HG03025 (cell line): ENCODE results near the gene ANKRD39.

Experiments
- ATAC-seq: cut with Tn5 transposase; IDR thresholded peaks from one replicate; pipeline ENCODE4 v1.9.1; 2021; ENCODE audit warnings: mild to moderate bottlenecking, moderate library complexity; ENCODE audit not compliant: unreplicated experiment, low FRiP score

Gene ANKRD39

GRCh38 chr2:96860065-96861029 is 2.5 kb upstream of the ANKRD39 start:
- no peak for ATAC-seq

DNA sequence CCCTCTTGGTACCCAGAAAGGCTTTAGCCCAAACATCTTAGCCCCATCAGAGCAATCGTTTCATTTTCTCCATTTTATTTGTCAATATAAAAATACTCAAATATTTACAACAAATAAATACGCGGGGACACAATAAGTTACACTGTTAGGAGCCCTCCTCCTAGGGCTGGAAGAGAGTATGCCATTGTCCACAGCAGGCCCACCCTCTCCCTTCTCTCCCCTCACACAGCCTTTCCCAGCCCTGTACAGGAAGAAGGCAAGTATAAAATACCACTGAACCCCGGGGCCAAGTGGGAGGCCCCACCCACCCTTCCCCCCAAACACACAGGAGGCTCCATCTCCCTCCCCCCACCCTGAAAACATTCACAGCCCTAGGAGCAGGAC is 1.9 kb upstream of the ANKRD39 start:
- no peak for ATAC-seq

DNA sequence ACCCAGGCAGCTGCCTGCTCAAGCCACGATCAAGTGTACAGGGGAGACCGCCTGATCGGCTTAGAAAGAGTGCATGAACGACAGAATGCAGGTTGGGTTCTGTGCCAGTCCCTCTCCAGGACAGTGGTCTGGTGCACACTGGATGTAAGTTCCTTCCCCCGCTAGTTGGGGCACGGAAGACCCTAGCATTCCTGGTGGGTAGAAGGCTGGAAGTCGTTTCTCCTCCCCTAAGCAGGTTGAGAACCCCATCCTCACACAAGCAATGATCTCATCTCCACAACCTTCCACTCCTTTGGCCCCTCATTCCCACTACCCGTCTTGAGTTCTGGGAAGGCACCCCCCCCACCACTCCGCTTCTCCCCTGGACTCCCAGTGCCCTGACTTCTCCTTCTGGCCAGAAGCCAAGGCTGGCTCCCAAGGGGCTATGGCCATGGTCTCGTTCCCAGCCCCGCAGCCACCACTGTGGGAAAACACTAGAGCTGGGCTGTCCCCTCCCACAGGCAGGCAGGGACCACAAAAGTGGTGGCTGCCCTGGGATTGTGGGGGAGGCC is 1.4 kb upstream of the ANKRD39 start:
- no peak for ATAC-seq

- ATAC-seq, result no peak
Observed at GRCh38 chr2:96856776-96857666, 795 bp downstream of the ANKRD39 start.

- ATAC-seq, result no peak
Observed at GRCh38 chr2:96853321-96853720, 4.5 kb downstream of the ANKRD39 start.

DNA sequence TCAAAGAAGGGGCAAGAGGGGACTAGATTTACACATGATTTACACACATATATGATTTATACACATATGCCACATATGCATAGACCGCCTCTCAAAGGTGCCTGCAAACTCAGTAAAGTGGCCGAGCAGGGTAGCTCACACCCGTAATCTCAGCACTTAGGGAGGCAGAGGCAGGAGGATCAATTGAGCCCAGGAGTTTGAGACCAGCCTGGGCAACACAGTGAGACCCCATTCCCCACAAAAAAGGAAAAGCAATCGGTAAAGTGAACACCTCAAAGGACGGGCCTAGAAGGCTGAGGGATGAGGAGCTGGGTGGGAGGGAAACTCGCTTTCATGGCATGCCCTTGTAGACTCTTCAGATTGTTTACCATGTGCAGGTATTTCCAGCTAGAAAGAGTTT is 5.1 kb downstream of the ANKRD39 start:
- no peak for ATAC-seq

- no peak for ATAC-seq
Observed at GRCh38 chr2:96848264-96848663, 9.6 kb downstream of the ANKRD39 start.

DNA sequence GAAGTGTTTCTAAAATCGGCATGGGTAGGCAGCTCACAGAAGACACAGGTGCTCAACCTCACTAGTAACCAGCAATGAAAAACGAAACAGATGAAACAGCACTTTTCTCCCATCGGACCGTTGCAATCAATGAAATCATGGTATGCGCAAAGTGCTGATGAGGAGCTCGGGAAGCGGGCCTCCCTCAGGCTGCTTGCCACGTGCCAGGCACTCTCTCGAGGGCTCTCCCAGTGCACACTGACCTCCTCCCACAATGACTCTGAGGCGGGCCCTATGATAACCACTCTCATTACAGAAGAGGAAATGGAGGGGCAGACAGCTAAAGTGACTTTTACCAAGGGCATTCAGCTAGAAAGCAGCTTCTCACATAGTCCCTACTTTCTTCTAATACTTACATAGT is 10.2 kb downstream of the ANKRD39 start:
- no peak for ATAC-seq

DNA sequence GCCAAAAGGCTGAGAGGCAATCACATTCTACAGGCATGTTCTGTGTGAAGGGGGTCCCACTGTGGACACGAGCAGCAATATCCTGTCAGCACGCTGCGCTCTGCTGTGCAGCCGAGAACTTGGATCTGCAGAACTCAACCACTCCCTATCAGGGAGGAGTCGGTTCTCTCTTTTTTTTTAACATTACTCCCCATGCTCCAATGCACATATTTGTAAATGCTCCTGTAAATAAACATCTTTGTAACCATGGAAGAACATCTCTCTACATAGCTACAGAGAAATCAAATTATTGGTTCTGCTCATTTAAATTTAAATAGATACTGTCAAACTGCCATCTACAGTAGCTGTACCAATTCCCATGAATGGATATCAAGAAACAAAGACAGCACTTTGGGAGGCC is 11.0 kb downstream of the ANKRD39 start:
- ATAC-seq, result no peak

- no peak for ATAC-seq
Observed at GRCh38 chr2:96844405-96844808, 13.4 kb downstream of the ANKRD39 start.

- no peak for ATAC-seq
Observed at GRCh38 chr2:96843538-96844268, 14.1 kb downstream of the ANKRD39 start, which contains the start of gene ANKRD23. ANKRD23 (minus strand) TSS chr2:96844021; CDS start chr2:96843992, 29 bp downstream.

GRCh38 chr2:96842600-96842999 is 15.2 kb downstream of the ANKRD39 start:
- ATAC-seq, result no peak

DNA sequence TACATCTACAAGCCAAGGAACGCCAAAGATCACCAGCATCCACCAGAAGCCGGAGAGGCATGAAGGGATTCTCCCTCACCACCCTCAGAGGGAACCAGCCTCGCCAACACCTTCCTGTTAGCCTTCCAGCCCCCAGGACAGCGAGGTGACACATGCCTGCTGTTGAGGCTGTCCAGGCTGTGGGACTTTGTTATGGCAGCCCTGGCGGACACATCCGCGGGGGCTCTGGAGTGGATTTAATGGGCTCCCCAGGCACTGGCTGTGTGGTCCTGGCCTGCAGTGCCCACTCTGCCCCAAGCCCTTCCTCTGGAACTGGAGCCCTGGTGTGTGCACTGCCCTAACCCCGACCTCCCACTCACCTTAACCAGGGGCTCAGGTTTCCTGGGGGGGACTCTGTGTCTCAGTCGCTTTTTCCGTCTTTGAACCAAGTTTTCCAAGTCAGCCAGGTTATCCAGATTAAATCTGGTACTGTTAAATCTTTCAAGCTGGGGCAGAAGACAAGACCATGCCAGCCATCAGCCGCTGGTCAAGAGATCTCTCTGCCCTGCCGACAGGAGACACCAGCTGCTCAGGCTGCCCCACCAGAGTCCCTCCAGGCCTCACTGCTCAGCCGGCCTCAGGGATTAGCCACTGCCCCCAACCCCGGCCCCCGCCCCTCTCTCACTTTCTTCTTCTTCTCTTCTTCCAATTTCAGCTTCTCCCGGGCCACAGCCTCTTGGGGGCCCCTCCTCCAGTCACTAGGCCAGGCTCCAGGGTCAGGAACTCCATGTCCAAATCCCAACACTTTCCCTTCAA is 15.9 kb downstream of the ANKRD39 start:
- ATAC-seq, result no peak

GRCh38 chr2:96839875-96840850 is 17.7 kb downstream of the ANKRD39 start:
- peak; percentile 4 for ATAC-seq

GRCh38 chr2:96839293-96839874 is 18.4 kb downstream of the ANKRD39 start:
- peak; percentile 52 for ATAC-seq

GRCh38 chr2:96838345-96839292 is 19.2 kb downstream of the ANKRD39 start:
- peak; percentile 7 for ATAC-seq

- ATAC-seq, result no peak
Observed at GRCh38 chr2:96837575-96837974, 20.2 kb downstream of the ANKRD39 start.
